Keratinocyte (primary cell): ENCODE data around the gene MME. TPM values are rescaled to one million over a fixed set of nuclear protein-coding genes. Genes with fewer than 3 reads are reported as not detected.

Source experiments
- DNase-seq: peaks from one replicate; pipeline ENCODE4 v3.0.0-alpha.2; 2011; ENCODE audit warnings: low read depth, missing footprints, low spot score
- FAIRE-seq: peaks from 2 replicates; lab custom pipeline; 2011; peaks lifted over from hg19 to GRCh38; lab: Jason Lieb, UNC
- H2AFZ ChIP-seq: 2 replicates; pipeline ENCODE4 v1.6.0; 2012; ENCODE audit warnings: low read length, control low read depth, inconsistent platforms; ENCODE audit not compliant: control insufficient read depth
- H3K27ac ChIP-seq: 2 replicates; pipeline ENCODE4 v1.5.1; 2011; ENCODE audit warnings: low read length; ENCODE audit not compliant: control insufficient read depth, insufficient read depth
- H3K27me3 ChIP-seq: 3 replicates; pipeline ENCODE4 v1.6.0; 2011; ENCODE audit warnings: low read length; ENCODE audit not compliant: control insufficient read depth, insufficient read depth; ENCODE audit errors: extremely low read depth
- H3K36me3 ChIP-seq, 2 experiments: 2 replicates in 1 of 2; 3 replicates in 1 of 2; pipeline ENCODE4 v1.5.1; 2011; ENCODE audit warnings: low read length in 2 of 2, mild to moderate bottlenecking in 1 of 2; ENCODE audit not compliant: control insufficient read depth in 2 of 2, insufficient read depth in 2 of 2; ENCODE audit errors: extremely low read depth in 1 of 2
- H3K4me1 ChIP-seq: 3 replicates; pipeline ENCODE4 v1.5.1; 2011; ENCODE audit warnings: low read length; ENCODE audit not compliant: control insufficient read depth, insufficient read depth; ENCODE audit errors: extremely low read depth
- H3K4me2 ChIP-seq: 3 replicates; pipeline ENCODE4 v1.6.0; 2011; ENCODE audit warnings: low read depth, low read length; ENCODE audit not compliant: control insufficient read depth, insufficient read depth; ENCODE audit errors: extremely low read depth
- H3K4me3 ChIP-seq, 3 experiments: fragments of 200-600 bp in 1 of 3; sonication (generic) in 1 of 3; 2 replicates in 2 of 3; 3 replicates in 1 of 3; pipeline ENCODE4 v1.5.1; 2011 to 2016; ENCODE audit warnings: low read length in 3 of 3, mild to moderate bottlenecking in 3 of 3, control low read depth in 2 of 3, inconsistent platforms in 1 of 3, low read depth in 1 of 3, mixed read lengths in 1 of 3, mixed run types in 1 of 3, moderate library complexity in 1 of 3; ENCODE audit not compliant: control insufficient read depth in 2 of 3, insufficient read depth in 2 of 3; ENCODE audit errors: extremely low read depth in 1 of 3
- H3K79me2 ChIP-seq: 2 replicates; pipeline ENCODE4 v1.6.0; 2012; ENCODE audit warnings: low read length; ENCODE audit not compliant: control insufficient read depth, insufficient read depth
- H3K9ac ChIP-seq: 3 replicates; pipeline ENCODE4 v1.6.0; 2011; ENCODE audit warnings: low read length; ENCODE audit not compliant: control insufficient read depth, insufficient read depth; ENCODE audit errors: extremely low read depth
- H3K9me1 ChIP-seq: 3 replicates; pipeline ENCODE4 v1.6.0; 2011; ENCODE audit warnings: low read length; ENCODE audit not compliant: control insufficient read depth, insufficient read depth; ENCODE audit errors: extremely low read depth
- H3K9me3 ChIP-seq: 2 replicates; pipeline ENCODE4 v1.5.1; 2012; ENCODE audit warnings: low read depth, low read length; ENCODE audit not compliant: control insufficient read depth
- H4K20me1 ChIP-seq: 3 replicates; pipeline ENCODE4 v1.6.0; 2011; ENCODE audit warnings: low read length; ENCODE audit not compliant: control insufficient read depth, insufficient read depth; ENCODE audit errors: extremely low read depth
- CTCF ChIP-seq, 3 experiments: IDR thresholded peaks in 1 of 3; conservative IDR thresholded peaks in 1 of 3; optimal IDR thresholded peaks in 1 of 3; 2 replicates in 2 of 3; 3 replicates in 1 of 3; pipeline versions ENCODE3 to v1.5.1; 2011; ENCODE audit warnings: low read length in 3 of 3, mild to moderate bottlenecking in 3 of 3, moderate library complexity in 2 of 3, control low read depth in 1 of 3, inconsistent platforms in 1 of 3; ENCODE audit not compliant: insufficient read depth in 2 of 3; ENCODE audit errors: extremely low read depth in 1 of 3
- EZH2 ChIP-seq: IDR thresholded peaks from one replicate; pipeline ENCODE4 v1.6.1; 2012; ENCODE audit warnings: inconsistent platforms, mild to moderate bottlenecking, low read length, moderate library complexity
- dilution Hi-C: fragments of 300-500 bp; cut with MboI; formaldehyde crosslinking; loops from one replicate; pipeline ENCODE4 v1.7.0; 2020; ENCODE audit warnings: low sequenced_read_pairs; ENCODE audit not compliant: extremely low pct_ligation_motif_present
- polyA plus RNA-seq, 5 experiments: library from polyadenylated mRNA; depleted of rRNA in 3 of 5; stranded (reverse) in 3 of 5; stranded (forward) in 1 of 5; unstranded in 1 of 5; fragments of >200 nt; gene quantifications; 1 replicate in 1 of 5; 2 replicates in 3 of 5; 3 replicates in 1 of 5; pipeline versions ENCODE4 v1.2.1 to v1.2.3, GENCODE V29; 2011 to 2012; ENCODE audit warnings: missing spikeins in 2 of 5, low read depth in 1 of 5, low replicate concordance in 1 of 5

Gene MME
- polyA plus RNA-seq, 1 donor (not counting 4 experiments of a cell fraction or from before 2014, with no cell fraction given), result 2.0 TPM

- no peak for FAIRE-seq
- H3K4me1 ChIP-seq, result no peaks in the 10 kb centered on the region
- no peak overlapping the region for H2AFZ ChIP-seq
- no peaks in the 10 kb centered on the region for H3K9me1 ChIP-seq
- dilution Hi-C loops, result no loop called here
- H3K27ac ChIP-seq, result no peak overlapping the region
- H4K20me1 ChIP-seq, result no peaks in the 10 kb centered on the region
- H3K36me3 ChIP-seq, result no peaks in the 10 kb centered on the region
- H3K9ac ChIP-seq, result no peak overlapping the region
- H3K27me3 ChIP-seq, result no peaks in the 10 kb centered on the region
- no peak overlapping the region for H3K4me3 ChIP-seq
- H3K9me3 ChIP-seq, result no peaks in the 10 kb centered on the region
- H3K4me2 ChIP-seq, result no peak overlapping the region
- TF ChIP-seq CTCF (optimal IDR thresholded peaks at IDR 0.05 in 1 of 3, IDR thresholded peaks at IDR 0.05 in 1 of 3, conservative IDR thresholded peaks at IDR 0.05 in 1 of 3; ENCODE audit: extremely low read depth in 1 of 3, insufficient read depth in 2 of 3, low read length in 3 of 3), result no peak
- DNase-seq, result no peak
- H3K79me2 ChIP-seq, result no peaks in the 10 kb centered on the region
Measured at GRCh38 chr3:155219106-155219505, 139.0 kb downstream of the MME start.

DNA sequence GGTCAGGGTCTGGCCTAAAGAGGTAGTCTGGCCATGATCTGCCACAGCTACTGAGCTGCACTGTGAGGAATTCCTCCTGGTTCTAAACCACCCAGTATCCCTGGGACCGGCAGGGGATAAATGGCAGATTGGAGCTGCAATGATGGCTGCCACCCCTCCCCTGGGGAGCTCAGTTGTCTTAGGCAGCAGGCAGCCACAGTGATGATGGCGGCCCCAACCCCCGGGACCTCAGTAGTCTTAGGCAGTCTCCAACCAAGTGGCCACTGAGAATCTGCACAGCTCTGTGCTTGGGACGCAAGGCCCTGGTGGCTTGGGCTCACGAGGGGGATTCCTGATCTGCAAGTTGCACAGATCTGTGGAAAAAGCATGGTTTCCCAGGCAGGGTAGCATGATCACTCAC is 145.3 kb downstream of the MME start:
- DNase-seq (no peak), FAIRE-seq (no peak)
- Histone ChIP-seq H4K20me1 (no peaks in the 10 kb centered on the region), H3K27me3 (no peaks in the 10 kb centered on the region), H3K36me3 (no peaks in the 10 kb centered on the region), H3K9me3 (no peaks in the 10 kb centered on the region), H3K79me2 (no peaks in the 10 kb centered on the region), H2AFZ (no peak overlapping the region), H3K9ac (no peak overlapping the region), H3K4me3 (no peak overlapping the region), H3K4me2 (no peak overlapping the region), H3K4me1 (no peaks in the 10 kb centered on the region), H3K27ac (no peak overlapping the region), H3K9me1 (no peaks in the 10 kb centered on the region)
- dilution Hi-C loops, result no loop called here
- no peak for TF ChIP-seq EZH2
- TF ChIP-seq CTCF (optimal IDR thresholded peaks at IDR 0.05 in 1 of 3, IDR thresholded peaks at IDR 0.05 in 1 of 3, conservative IDR thresholded peaks at IDR 0.05 in 1 of 3; ENCODE audit: extremely low read depth in 1 of 3, insufficient read depth in 2 of 3, low read length in 3 of 3), result no peak
